ENCODE results near the gene SORBS1. TPM values are rescaled to one million over a fixed set of nuclear protein-coding genes. Genes with fewer than 3 reads are reported as not detected.
A peak's percentile ranks its signal among the peaks of the same experiment; 100 is the strongest.

Gene SORBS1
- total RNA-seq, 2 donors from 2014 or later = 56.8 to 79.1 TPM

DNA sequence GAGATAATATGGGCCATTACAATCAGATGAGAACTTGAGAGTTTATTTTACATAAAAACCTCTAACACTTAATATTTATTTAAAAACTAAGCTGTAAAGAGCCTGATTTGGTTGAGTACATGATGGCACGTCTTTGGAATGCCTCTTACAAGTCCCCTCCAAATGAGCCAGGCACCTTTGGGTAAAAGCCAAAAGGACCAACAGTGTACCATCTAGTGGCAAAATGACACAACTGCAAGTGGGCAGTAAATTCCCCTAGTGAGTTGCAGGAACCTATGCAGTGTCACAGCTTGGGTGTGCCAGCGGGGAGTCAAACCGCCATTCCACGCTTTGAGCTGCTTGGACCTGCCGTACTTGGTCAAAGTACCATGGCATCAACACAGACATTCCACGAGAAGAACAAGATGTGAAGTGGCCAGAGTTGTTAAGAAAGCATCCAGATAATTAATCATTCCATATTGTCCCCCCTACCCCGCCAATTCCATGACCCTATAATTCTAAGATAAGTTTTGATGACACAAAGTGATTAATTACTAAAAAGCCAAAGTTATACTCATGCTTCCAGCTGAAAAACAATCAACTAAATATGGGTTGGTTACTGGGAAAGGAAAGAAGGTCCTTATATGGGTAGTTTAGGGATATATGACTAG lies 115.2 kb downstream of the SORBS1 start:
- peak; percentile 79 for ATAC-seq
- no peaks in the 10 kb centered on the region for H3K27me3 ChIP-seq
- intact Hi-C loops (cut with DNase I) = no loop called here
- TF ChIP-seq, protein P1, sequence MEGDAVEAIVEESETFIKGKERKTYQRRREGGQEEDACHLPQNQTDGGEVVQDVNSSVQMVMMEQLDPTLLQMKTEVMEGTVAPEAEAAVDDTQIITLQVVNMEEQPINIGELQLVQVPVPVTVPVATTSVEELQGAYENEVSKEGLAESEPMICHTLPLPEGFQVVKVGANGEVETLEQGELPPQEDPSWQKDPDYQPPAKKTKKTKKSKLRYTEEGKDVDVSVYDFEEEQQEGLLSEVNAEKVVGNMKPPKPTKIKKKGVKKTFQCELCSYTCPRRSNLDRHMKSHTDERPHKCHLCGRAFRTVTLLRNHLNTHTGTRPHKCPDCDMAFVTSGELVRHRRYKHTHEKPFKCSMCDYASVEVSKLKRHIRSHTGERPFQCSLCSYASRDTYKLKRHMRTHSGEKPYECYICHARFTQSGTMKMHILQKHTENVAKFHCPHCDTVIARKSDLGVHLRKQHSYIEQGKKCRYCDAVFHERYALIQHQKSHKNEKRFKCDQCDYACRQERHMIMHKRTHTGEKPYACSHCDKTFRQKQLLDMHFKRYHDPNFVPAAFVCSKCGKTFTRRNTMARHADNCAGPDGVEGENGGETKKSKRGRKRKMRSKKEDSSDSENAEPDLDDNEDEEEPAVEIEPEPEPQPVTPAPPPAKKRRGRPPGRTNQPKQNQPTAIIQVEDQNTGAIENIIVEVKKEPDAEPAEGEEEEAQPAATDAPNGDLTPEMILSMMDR (IDR thresholded peaks at IDR 0.05) = peak; percentile 70 to 86 (median 83)
- TF ChIP-seq POLR2A (IDR thresholded peaks at IDR 0.05) = no peak
- no peaks in the 10 kb centered on the region for H3K9me3 ChIP-seq
- H3K36me3 ChIP-seq (replicated peaks in 1 of 2; ENCODE audit: insufficient read depth in 1 of 2, low read depth in 2 of 2) = no peaks in the 10 kb centered on the region
- 17 to 20% methylated on average over 7 of the region's 7 CpGs for WGBS, 2 donors
- no peak overlapping the region for H3K4me3 ChIP-seq
- DNase-seq = peak; percentile 58 to 70 (median 64)
- peak overlapping the region in 3 of 4 donors; percentile 31 to 61 (median 61) for H3K27ac ChIP-seq
- peaks cover 36% of the 10 kb centered on the region for H3K4me1 ChIP-seq

DNA sequence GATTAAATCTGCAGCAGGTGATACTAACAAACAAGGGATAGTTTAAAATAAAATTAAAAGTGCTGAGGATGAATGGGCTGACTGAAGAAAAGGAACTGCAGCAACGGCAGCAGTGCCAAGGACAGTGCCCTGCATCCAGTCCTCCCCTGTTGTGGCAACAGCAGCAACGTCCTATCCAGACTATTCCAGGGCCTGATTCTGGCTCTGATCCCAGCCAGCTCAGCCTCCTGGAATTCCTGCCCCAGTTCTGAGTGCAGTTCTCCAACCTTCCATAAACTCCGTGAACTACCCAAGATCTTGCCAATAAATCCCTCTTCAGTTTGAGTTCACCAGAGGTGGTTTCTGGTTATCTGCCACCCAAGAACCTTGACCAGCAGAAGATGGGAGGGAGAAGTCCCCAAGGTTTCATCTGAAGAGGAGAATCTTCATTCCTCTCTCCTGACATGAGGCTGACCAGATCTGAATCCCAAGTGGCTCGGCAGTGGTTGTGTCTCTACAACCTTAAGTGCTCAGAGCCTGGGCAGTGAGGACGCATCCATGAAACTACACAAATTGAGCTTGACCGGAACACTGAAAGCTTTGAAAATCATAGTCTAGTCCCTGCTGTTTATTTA lies 115.8 kb downstream of the SORBS1 start:
- H3K27me3 ChIP-seq = no peaks in the 10 kb centered on the region
- H3K27ac ChIP-seq = peak overlapping the region; percentile 31 to 61 (median 53)
- no peaks in the 10 kb centered on the region for H3K36me3 ChIP-seq (replicated peaks in 1 of 2; ENCODE audit: insufficient read depth in 1 of 2, low read depth in 2 of 2)
- ATAC-seq (peak; percentile 74), DNase-seq (peak; percentile 68 to 85 (median 78))
- WGBS, 2 donors = 28 to 29% methylated on average over 6 of the region's 6 CpGs
- TF ChIP-seq, protein P1 (IDR thresholded peaks at IDR 0.05) = no peak
- TF ChIP-seq POLR2A (IDR thresholded peaks at IDR 0.05) = no peak
- no peak overlapping the region for H3K4me3 ChIP-seq
- H3K4me1 ChIP-seq = peaks cover 42% of the 10 kb centered on the region
- H3K9me3 ChIP-seq = no peaks in the 10 kb centered on the region
- intact Hi-C loops (cut with DNase I) = no loop called here

DNA sequence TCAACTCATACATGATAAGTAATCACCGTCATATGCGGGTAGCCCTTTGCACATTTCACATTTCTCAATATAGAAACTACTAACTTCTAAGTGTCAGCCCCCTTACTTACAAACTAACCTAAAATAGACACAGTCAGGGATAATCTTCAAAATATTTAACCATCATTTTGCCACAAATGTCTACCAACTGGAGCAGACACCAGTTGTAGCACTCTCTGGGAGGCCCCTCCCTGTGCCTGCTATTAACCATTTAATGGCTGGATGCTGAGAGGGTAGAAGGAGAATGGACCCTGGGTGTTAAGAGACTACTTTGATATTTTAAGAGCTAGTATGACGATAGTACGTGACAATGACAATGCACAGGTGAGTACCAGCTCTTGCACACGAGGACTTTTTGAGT lies 116.4 kb downstream of the SORBS1 start:
- Histone ChIP-seq H3K4me1 (peaks cover 45% of the 10 kb centered on the region), H3K27me3 (no peaks in the 10 kb centered on the region), H3K27ac (peak overlapping the region in 1 of 4 donors; percentile 61), H3K36me3 (replicated peaks in 1 of 2; ENCODE audit: insufficient read depth in 1 of 2, low read depth in 2 of 2) (no peaks in the 10 kb centered on the region), H3K4me3 (no peak overlapping the region), H3K9me3 (no peaks in the 10 kb centered on the region)
- ATAC-seq = no peak
- TF ChIP-seq, protein P1 (IDR thresholded peaks at IDR 0.05) = no peak
- TF ChIP-seq POLR2A (IDR thresholded peaks at IDR 0.05) = no peak
- intact Hi-C loops (cut with DNase I) = no loop called here
- 76 to 79% methylated on average over 5 of the region's 5 CpGs for WGBS, 2 donors
- DNase-seq = no peak

DNA sequence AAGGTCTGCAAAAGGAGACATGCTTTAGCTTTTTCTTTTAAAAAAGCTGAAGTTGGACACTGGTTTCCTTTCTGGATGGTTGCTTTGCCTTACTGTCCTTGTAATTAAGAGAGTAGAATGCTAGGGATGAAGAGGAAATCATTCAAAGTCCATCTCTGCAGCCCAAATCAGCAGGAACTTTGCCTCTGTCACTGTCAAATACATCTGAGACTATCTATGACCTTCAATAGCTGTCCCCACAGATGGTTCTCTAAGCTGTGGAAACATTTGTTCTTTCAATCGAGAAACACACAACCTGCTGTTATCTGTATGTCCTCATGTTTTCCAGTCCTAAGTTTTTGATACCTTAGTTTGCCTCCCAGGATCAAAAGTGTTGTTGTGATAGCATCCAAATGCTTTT lies 117.5 kb downstream of the SORBS1 start:
- peaks cover 45% of the 10 kb centered on the region for H3K4me1 ChIP-seq
- intact Hi-C loops (cut with DNase I) = no loop called here
- 16 to 48% methylated on average over 1 of the region's 1 CpG for WGBS, 2 donors

More for the DNA sequence above, 117.5 kb downstream of the SORBS1 start:
- no peak overlapping the region for H3K4me3 ChIP-seq
- ATAC-seq = no peak
- no peak for DNase-seq
- no peaks in the 10 kb centered on the region for H3K9me3 ChIP-seq
- H3K27ac ChIP-seq = no peak overlapping the region
- H3K36me3 ChIP-seq (replicated peaks in 1 of 2; ENCODE audit: insufficient read depth in 1 of 2, low read depth in 2 of 2) = no peaks in the 10 kb centered on the region
- no peaks in the 10 kb centered on the region for H3K27me3 ChIP-seq
- TF ChIP-seq, protein P1 (IDR thresholded peaks at IDR 0.05) = no peak
- TF ChIP-seq POLR2A (IDR thresholded peaks at IDR 0.05) = no peak

Data from body of pancreas (tissue), 4 donors.